ENCODE results near the gene MYRF. TPM values are rescaled to one million over a fixed set of nuclear protein-coding genes. Genes with fewer than 3 reads are reported as not detected.

MYRF gene
- total and polyA plus RNA-seq, 2 of the 4 experiments (the other 2 are of a cell fraction), result 1.6 to 10.7 TPM

GRCh38 chr11:61718621-61719302, 33.7 kb upstream of the MYRF start:
- Histone ChIP-seq H4K20me1 (ENCODE audit: insufficient read depth, low read length) (no peaks in the 10 kb centered on the region), H2BK5ac (ENCODE audit: low read depth, low read length, poor library complexity, severe bottlenecking) (peak overlapping the region; percentile 45), H2AK5ac (ENCODE audit: low read depth, low read length) (peak overlapping the region; percentile 36; the same call in 1 of the 2 replicates), H3K4ac (ENCODE audit: low read depth, low read length) (peak overlapping the region; percentile 76), H3K18ac (ENCODE audit: low read depth, low read length) (no peak overlapping the region), H3K23ac (ENCODE audit: low read depth, low read length) (peak overlapping the region; percentile 76; the same call in 1 of the 2 replicates), H3K9me3 (ENCODE audit: control insufficient read depth, insufficient read depth, low read length) (no peaks in the 10 kb centered on the region), H3K4me1 (ENCODE audit: control insufficient read depth, insufficient read depth, low read length) (peaks cover 12% of the 10 kb centered on the region), H3K27ac (ENCODE audit: insufficient read depth, low read length) (peak overlapping the region; percentile 61), H4K8ac (ENCODE audit: low read depth in 2 of 2, low read length in 2 of 2) (peak overlapping the region; percentile 81 to 85), H3K14ac (replicated peaks; ENCODE audit: low read depth, low read length) (peak overlapping the region; percentile 67), H2AK9ac (replicated peaks; ENCODE audit: low read depth, low read length, poor library complexity) (peak overlapping the region; percentile 80), H3K79me1 (ENCODE audit: low read depth in 1 of 2, low read length in 2 of 2) (peaks cover 4 to 18% of the 10 kb centered on the region in 2 experiments; a peak in 2 of 4 replicates), H4K91ac (ENCODE audit: insufficient read depth, low read depth, low read length) (peak overlapping the region; percentile 74), H2BK15ac (ENCODE audit: low read depth, low read length) (no peak overlapping the region), H3K4me2 (ENCODE audit: low read depth, low read length) (peak overlapping the region; percentile 84), H3K9me1 (ENCODE audit: insufficient read depth, low read length) (peaks cover 12% of the 10 kb centered on the region), H4K5ac (ENCODE audit: low read depth, low read length) (peak overlapping the region; percentile 43), H2BK20ac (ENCODE audit: low read depth, low read length) (no peak overlapping the region), H3K27me3 (ENCODE audit: control insufficient read depth, insufficient read depth, low read length) (peaks cover 19% of the 10 kb centered on the region; the same call in 1 of the 2 replicates), H2BK120ac (ENCODE audit: low read depth, low read length) (0 out of 2 replicates have a peak overlapping the region, but pooled peaks have one; percentile 51), H2AFZ (replicated peaks; ENCODE audit: low read length, poor library complexity) (peak overlapping the region; percentile 98), H3K56ac (ENCODE audit: extremely low read depth, insufficient read depth, low read length) (peak overlapping the region; percentile 36; the same call in 1 of the 2 replicates), H3K36me3 (ENCODE audit: control insufficient read depth, insufficient read depth, low read length) (peaks cover 5% of the 10 kb centered on the region; the same call in 1 of the 2 replicates), H3K4me3 (ENCODE audit: insufficient read depth, low read depth, low read length) (peak overlapping the region; percentile 53), H3K9ac (ENCODE audit: low read depth, low read length) (peak overlapping the region; percentile 82)
- CTCF ChIA-PET, result interaction anchor here (0.5 to 2.2 kb wide), 4 partner anchors 15 to 406 kb away, joined by 3 to 9 read pairs (median 3); no protein-coding TSS in a partner anchor
- 0% methylated on average over 9 of the region's 21 CpGs; no CpG with 5 or more reads in 1 of the 2 experiments for WGBS, 2 experiments (ENCODE audit: extremely low coverage in 2 of 2, insufficient read length in 1 of 2)
- peak; percentile 74 for DNase-seq
- POLR2A ChIA-PET (ENCODE audit: unreplicated experiment), result no interaction called here
- peak; percentile 98 for ATAC-seq (ENCODE audit: low read depth)
- no TSS peak for BruUV-seq (replicated peaks)
- TF ChIP-seq RAD21 (IDR thresholded peaks at IDR 0.05; ENCODE audit: low read length) (0 out of 2 replicates have a peak, but pooled peaks have one; percentile 15), SMC3 (IDR thresholded peaks at IDR 0.05; ENCODE audit: low read depth, low read length) (no peak), ELK1 (IDR thresholded peaks at IDR 0.05; ENCODE audit: borderline replicate concordance, low read depth, low read length) (no peak), RCOR1 (IDR thresholded peaks at IDR 0.05; ENCODE audit: insufficient replicate concordance, low read length) (no peak), BHLHE40 (IDR thresholded peaks at IDR 0.05; ENCODE audit: low read depth, low read length) (no peak), MAZ (IDR thresholded peaks at IDR 0.05; ENCODE audit: borderline replicate concordance, low read depth, low read length) (peak; percentile 98), CHD1 (IDR thresholded peaks at IDR 0.05; ENCODE audit: low read depth, low read length) (no peak), USF2 (IDR thresholded peaks at IDR 0.05; ENCODE audit: low read depth, low read length) (no peak), POLR2A (IDR thresholded peaks at IDR 0.05; ENCODE audit: low read depth, low read length) (0 out of 2 replicates have a peak, but pooled peaks have one; percentile 44)
- intact Hi-C loops (cut with micrococcal nuclease), result no loop called here
- in situ Hi-C loops (cut with MboI; ENCODE audit: low sequenced_read_pairs), result no loop called here
- dilution Hi-C loops (cut with HindIII; ENCODE audit: low sequenced_read_pairs, unreplicated experiment), result no loop called here
